Measurements from ENCODE around the gene TAS2R41.
A peak's percentile ranks its signal among the peaks of the same experiment; 100 is the strongest.

TAS2R41 gene

GRCh38 chr7:143512488-143513340 lies 35.0 kb downstream of the TAS2R41 start:
- Mint-ChIP-seq H3K4me3 (no peak overlapping the region), H3K4me1 (no peaks in the 10 kb centered on the region)

GRCh38 chr7:143514487-143514886 lies 36.8 kb downstream of the TAS2R41 start:
- Mint-ChIP-seq H3K4me1 (peaks cover 16% of the 10 kb centered on the region), H3K27ac (no peak overlapping the region), H3K36me3 (ENCODE audit: low read depth) (no peaks in the 10 kb centered on the region), H3K4me3 (no peak overlapping the region), H3K27me3 (ENCODE audit: low read depth) (peaks cover 9% of the 10 kb centered on the region), H3K9me3 (no peaks in the 10 kb centered on the region)
- TF ChIP-seq CTCF (IDR thresholded peaks at IDR 0.05; ENCODE audit: unreplicated experiment in 3 of 3): no peak

More at GRCh38 chr7:143512488-143513340, 35.0 kb downstream of the TAS2R41 start:
- Mint-ChIP-seq H3K27me3 (ENCODE audit: low read depth) (peaks cover 4% of the 10 kb centered on the region), H3K9me3 (no peaks in the 10 kb centered on the region), H3K36me3 (ENCODE audit: low read depth) (no peaks in the 10 kb centered on the region), H3K27ac (no peak overlapping the region)
- TF ChIP-seq CTCF (IDR thresholded peaks at IDR 0.05; ENCODE audit: unreplicated experiment in 3 of 3): no peak

- Mint-ChIP-seq H3K4me3 (no peak overlapping the region), H3K27ac (no peak overlapping the region), H3K9me3 (no peaks in the 10 kb centered on the region), H3K36me3 (ENCODE audit: low read depth) (no peaks in the 10 kb centered on the region), H3K4me1 (peaks cover 23% of the 10 kb centered on the region), H3K27me3 (ENCODE audit: low read depth) (peaks cover 11% of the 10 kb centered on the region)
- TF ChIP-seq CTCF (IDR thresholded peaks at IDR 0.05; ENCODE audit: unreplicated experiment in 3 of 3): no peak
Measured at GRCh38 chr7:143514995-143515735, 37.5 kb downstream of the TAS2R41 start.

- no peak overlapping the region for H3K4me3 Mint-ChIP-seq
- H3K36me3 Mint-ChIP-seq (ENCODE audit: low read depth): no peaks in the 10 kb centered on the region
- H3K27ac Mint-ChIP-seq: no peak overlapping the region
- TF ChIP-seq CTCF (IDR thresholded peaks at IDR 0.05; ENCODE audit: unreplicated experiment in 3 of 3): no peak
- peaks cover 26% of the 10 kb centered on the region for H3K4me1 Mint-ChIP-seq
- H3K27me3 Mint-ChIP-seq (ENCODE audit: low read depth): peaks cover 15% of the 10 kb centered on the region
- H3K9me3 Mint-ChIP-seq: no peaks in the 10 kb centered on the region
Measured at GRCh38 chr7:143516981-143517380, 39.3 kb downstream of the TAS2R41 start.

- Mint-ChIP-seq H3K4me1 (peaks cover 26% of the 10 kb centered on the region), H3K4me3 (no peak overlapping the region), H3K36me3 (ENCODE audit: low read depth) (no peaks in the 10 kb centered on the region), H3K27ac (peak overlapping the region in 1 of 3 experiments; percentile 55), H3K27me3 (ENCODE audit: low read depth) (peaks cover 15% of the 10 kb centered on the region), H3K9me3 (no peaks in the 10 kb centered on the region)
- TF ChIP-seq CTCF (IDR thresholded peaks at IDR 0.05; ENCODE audit: unreplicated experiment in 3 of 3): no peak
Measured at GRCh38 chr7:143518521-143518920, 40.8 kb downstream of the TAS2R41 start.

Data from nephron (organoid).